ENCODE data around the gene REXO1. TPM values are rescaled to one million over a fixed set of nuclear protein-coding genes. Genes with fewer than 3 reads are reported as not detected.
A peak's percentile ranks its signal among the peaks of the same experiment; 100 is the strongest.

REXO1 gene
- total and polyA plus RNA-seq, 9 of the 15 experiments (the other 6 are each of a cell fraction or from before 2014, with no cell fraction given) = 0.04 to 63.3 (median 15.8) TPM

DNA sequence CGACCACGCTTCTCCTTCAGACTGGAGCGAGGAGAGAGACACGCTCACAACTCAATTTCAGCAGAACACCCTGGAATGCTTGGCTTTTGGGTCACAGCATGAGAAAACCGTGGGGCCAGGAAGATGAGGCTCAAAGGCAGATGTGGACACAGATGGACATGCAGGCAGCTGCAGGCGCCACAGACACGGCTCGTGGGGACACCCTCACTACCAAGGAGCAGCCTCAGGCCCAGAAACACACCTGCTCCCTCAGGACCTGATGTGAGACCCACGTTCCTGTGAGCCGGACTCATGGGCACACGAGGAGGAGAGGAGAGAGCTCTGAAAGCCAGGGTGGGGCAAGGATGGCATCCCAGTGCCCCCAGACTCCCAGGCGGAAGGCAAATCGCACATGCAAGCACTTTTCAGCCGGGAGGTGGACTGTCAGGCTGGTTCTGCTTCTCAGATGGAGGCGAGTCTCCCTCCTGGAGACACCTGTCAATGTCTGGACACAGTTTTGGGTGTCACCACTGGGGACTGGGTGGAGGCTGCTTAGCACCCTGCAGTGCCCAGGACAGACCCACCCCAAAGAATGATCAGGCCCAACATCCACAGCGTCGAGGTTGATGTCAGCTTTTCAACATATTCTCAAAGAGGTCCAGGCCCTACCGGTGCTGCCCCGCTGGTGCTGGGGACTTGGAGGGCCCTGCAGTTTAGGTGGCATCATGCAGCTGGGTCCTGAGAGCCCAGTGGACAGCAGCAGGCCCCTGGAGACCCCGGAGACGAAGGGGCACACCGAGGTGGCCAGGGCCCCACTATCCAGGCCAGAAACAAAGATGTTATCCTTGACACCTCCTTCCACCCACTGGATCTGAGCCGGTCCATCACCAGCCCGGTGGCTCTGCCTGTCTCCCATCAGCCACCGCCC, 34.8 kb upstream of the REXO1 start (continued):
- TF ChIP-seq, protein P1, sequence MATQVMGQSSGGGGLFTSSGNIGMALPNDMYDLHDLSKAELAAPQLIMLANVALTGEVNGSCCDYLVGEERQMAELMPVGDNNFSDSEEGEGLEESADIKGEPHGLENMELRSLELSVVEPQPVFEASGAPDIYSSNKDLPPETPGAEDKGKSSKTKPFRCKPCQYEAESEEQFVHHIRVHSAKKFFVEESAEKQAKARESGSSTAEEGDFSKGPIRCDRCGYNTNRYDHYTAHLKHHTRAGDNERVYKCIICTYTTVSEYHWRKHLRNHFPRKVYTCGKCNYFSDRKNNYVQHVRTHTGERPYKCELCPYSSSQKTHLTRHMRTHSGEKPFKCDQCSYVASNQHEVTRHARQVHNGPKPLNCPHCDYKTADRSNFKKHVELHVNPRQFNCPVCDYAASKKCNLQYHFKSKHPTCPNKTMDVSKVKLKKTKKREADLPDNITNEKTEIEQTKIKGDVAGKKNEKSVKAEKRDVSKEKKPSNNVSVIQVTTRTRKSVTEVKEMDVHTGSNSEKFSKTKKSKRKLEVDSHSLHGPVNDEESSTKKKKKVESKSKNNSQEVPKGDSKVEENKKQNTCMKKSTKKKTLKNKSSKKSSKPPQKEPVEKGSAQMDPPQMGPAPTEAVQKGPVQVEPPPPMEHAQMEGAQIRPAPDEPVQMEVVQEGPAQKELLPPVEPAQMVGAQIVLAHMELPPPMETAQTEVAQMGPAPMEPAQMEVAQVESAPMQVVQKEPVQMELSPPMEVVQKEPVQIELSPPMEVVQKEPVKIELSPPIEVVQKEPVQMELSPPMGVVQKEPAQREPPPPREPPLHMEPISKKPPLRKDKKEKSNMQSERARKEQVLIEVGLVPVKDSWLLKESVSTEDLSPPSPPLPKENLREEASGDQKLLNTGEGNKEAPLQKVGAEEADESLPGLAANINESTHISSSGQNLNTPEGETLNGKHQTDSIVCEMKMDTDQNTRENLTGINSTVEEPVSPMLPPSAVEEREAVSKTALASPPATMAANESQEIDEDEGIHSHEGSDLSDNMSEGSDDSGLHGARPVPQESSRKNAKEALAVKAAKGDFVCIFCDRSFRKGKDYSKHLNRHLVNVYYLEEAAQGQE (IDR thresholded peaks at IDR 0.05; ENCODE audit: borderline replicate concordance) = no peak
- TF ChIP-seq, protein P1 (CRISPR knock-in tag; IDR thresholded peaks at IDR 0.05; ENCODE audit: low read depth) = no peak
- TF ChIP-seq ZNF41 (CRISPR knock-in tag; conservative IDR thresholded peaks at IDR 0.05) = no peak
- no peak for TF ChIP-seq TAF15 (IDR thresholded peaks at IDR 0.05; ENCODE audit: low read depth, low read length)
- TF ChIP-seq, protein P2, sequence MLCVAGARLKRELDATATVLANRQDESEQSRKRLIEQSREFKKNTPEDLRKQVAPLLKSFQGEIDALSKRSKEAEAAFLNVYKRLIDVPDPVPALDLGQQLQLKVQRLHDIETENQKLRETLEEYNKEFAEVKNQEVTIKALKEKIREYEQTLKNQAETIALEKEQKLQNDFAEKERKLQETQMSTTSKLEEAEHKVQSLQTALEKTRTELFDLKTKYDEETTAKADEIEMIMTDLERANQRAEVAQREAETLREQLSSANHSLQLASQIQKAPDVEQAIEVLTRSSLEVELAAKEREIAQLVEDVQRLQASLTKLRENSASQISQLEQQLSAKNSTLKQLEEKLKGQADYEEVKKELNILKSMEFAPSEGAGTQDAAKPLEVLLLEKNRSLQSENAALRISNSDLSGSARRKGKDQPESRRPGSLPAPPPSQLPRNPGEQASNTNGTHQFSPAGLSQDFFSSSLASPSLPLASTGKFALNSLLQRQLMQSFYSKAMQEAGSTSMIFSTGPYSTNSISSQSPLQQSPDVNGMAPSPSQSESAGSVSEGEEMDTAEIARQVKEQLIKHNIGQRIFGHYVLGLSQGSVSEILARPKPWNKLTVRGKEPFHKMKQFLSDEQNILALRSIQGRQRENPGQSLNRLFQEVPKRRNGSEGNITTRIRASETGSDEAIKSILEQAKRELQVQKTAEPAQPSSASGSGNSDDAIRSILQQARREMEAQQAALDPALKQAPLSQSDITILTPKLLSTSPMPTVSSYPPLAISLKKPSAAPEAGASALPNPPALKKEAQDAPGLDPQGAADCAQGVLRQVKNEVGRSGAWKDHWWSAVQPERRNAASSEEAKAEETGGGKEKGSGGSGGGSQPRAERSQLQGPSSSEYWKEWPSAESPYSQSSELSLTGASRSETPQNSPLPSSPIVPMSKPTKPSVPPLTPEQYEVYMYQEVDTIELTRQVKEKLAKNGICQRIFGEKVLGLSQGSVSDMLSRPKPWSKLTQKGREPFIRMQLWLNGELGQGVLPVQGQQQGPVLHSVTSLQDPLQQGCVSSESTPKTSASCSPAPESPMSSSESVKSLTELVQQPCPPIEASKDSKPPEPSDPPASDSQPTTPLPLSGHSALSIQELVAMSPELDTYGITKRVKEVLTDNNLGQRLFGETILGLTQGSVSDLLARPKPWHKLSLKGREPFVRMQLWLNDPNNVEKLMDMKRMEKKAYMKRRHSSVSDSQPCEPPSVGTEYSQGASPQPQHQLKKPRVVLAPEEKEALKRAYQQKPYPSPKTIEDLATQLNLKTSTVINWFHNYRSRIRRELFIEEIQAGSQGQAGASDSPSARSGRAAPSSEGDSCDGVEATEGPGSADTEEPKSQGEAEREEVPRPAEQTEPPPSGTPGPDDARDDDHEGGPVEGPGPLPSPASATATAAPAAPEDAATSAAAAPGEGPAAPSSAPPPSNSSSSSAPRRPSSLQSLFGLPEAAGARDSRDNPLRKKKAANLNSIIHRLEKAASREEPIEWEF (CRISPR knock-in tag; IDR thresholded peaks at IDR 0.05) = no peak
- TF ChIP-seq, protein P3, sequence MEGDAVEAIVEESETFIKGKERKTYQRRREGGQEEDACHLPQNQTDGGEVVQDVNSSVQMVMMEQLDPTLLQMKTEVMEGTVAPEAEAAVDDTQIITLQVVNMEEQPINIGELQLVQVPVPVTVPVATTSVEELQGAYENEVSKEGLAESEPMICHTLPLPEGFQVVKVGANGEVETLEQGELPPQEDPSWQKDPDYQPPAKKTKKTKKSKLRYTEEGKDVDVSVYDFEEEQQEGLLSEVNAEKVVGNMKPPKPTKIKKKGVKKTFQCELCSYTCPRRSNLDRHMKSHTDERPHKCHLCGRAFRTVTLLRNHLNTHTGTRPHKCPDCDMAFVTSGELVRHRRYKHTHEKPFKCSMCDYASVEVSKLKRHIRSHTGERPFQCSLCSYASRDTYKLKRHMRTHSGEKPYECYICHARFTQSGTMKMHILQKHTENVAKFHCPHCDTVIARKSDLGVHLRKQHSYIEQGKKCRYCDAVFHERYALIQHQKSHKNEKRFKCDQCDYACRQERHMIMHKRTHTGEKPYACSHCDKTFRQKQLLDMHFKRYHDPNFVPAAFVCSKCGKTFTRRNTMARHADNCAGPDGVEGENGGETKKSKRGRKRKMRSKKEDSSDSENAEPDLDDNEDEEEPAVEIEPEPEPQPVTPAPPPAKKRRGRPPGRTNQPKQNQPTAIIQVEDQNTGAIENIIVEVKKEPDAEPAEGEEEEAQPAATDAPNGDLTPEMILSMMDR (IDR thresholded peaks at IDR 0.05 in 2 of 3, conservative IDR thresholded peaks at IDR 0.05 in 1 of 3; ENCODE audit: insufficient read depth in 2 of 3, low read depth in 1 of 3, low read length in 3 of 3) = no peak
- TF ChIP-seq SOX6 (IDR thresholded peaks at IDR 0.05) = no peak
- TF ChIP-seq NFIC (IDR thresholded peaks at IDR 0.05) = no peak
- no peak for TF ChIP-seq SMAD3 (CRISPR knock-in tag; conservative IDR thresholded peaks at IDR 0.05)
- TF ChIP-seq ZNF316 (IDR thresholded peaks at IDR 0.05) = peak; percentile 18; the same call in 1 of the 2 replicates
- TF ChIP-seq, protein P4, sequence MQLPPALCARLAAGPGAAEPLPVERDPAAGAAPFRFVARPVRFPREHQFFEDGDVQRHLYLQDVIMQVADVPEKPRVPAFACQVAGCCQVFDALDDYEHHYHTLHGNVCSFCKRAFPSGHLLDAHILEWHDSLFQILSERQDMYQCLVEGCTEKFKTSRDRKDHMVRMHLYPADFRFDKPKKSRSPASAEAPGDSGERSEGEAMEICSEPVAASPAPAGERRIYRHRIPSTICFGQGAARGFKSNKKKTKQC (CRISPR knock-in tag; IDR thresholded peaks at IDR 0.05) = no peak

All from K562 (cell line).